Keratinocyte (primary cell): Measurements from ENCODE around the gene EFNB2.

Experiments
- EZH2 ChIP-seq: IDR thresholded peaks from one replicate; pipeline ENCODE4 v1.6.1; 2012; ENCODE audit warnings: inconsistent platforms, mild to moderate bottlenecking, low read length, moderate library complexity
- TF ChIP-seq, protein P1 (sequence below), 3 experiments: IDR thresholded peaks in 1 of 3; conservative IDR thresholded peaks in 1 of 3; optimal IDR thresholded peaks in 1 of 3; 2 replicates in 2 of 3; 3 replicates in 1 of 3; pipeline versions ENCODE3 to v1.5.1; 2011; ENCODE audit warnings: low read length in 3 of 3, mild to moderate bottlenecking in 3 of 3, moderate library complexity in 2 of 3, control low read depth in 1 of 3, inconsistent platforms in 1 of 3; ENCODE audit not compliant: insufficient read depth in 2 of 3; ENCODE audit errors: extremely low read depth in 1 of 3

GRCh38 chr13:106479929-106480328 lies 55.5 kb downstream of the EFNB2 start:
- TF ChIP-seq, protein P1, sequence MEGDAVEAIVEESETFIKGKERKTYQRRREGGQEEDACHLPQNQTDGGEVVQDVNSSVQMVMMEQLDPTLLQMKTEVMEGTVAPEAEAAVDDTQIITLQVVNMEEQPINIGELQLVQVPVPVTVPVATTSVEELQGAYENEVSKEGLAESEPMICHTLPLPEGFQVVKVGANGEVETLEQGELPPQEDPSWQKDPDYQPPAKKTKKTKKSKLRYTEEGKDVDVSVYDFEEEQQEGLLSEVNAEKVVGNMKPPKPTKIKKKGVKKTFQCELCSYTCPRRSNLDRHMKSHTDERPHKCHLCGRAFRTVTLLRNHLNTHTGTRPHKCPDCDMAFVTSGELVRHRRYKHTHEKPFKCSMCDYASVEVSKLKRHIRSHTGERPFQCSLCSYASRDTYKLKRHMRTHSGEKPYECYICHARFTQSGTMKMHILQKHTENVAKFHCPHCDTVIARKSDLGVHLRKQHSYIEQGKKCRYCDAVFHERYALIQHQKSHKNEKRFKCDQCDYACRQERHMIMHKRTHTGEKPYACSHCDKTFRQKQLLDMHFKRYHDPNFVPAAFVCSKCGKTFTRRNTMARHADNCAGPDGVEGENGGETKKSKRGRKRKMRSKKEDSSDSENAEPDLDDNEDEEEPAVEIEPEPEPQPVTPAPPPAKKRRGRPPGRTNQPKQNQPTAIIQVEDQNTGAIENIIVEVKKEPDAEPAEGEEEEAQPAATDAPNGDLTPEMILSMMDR (optimal IDR thresholded peaks at IDR 0.05 in 1 of 3, IDR thresholded peaks at IDR 0.05 in 1 of 3, conservative IDR thresholded peaks at IDR 0.05 in 1 of 3; ENCODE audit: extremely low read depth in 1 of 3, insufficient read depth in 2 of 3, low read length in 3 of 3) = no peak
- no peak for TF ChIP-seq EZH2
